Fibroblast of lung (primary cell): ENCODE data around the gene RAB19. TPM values are rescaled to one million over a fixed set of nuclear protein-coding genes. Genes with fewer than 3 reads are reported as not detected.

Source experiments
- DNase-seq, 2 donors: peaks; one replicate each; pipeline versions ENCODE4 v3.0.0 to v3.0.0-alpha.2; 2010; ENCODE audit warnings: low read depth in 2 of 2
- H2AFZ ChIP-seq: 2 replicates; pipeline ENCODE4 v1.5.1; 2012; ENCODE audit warnings: low read length, control low read depth, inconsistent platforms
- H3K27ac ChIP-seq: 2 replicates; pipeline ENCODE4 v1.5.1; 2011; ENCODE audit warnings: low read length, control low read depth; ENCODE audit not compliant: insufficient read depth
- H3K27me3 ChIP-seq: 2 replicates; pipeline ENCODE4 v1.5.1; 2011; ENCODE audit warnings: mild to moderate bottlenecking, low read length; ENCODE audit not compliant: control insufficient read depth, insufficient read depth
- H3K36me3 ChIP-seq: 2 replicates; pipeline ENCODE4 v1.5.1; 2011; ENCODE audit warnings: low read length; ENCODE audit not compliant: control insufficient read depth, insufficient read depth
- H3K4me1 ChIP-seq: 2 replicates; pipeline ENCODE4 v1.5.1; 2011; ENCODE audit warnings: low read length; ENCODE audit not compliant: control insufficient read depth, insufficient read depth; ENCODE audit errors: extremely low read depth
- H3K4me2 ChIP-seq: 2 replicates; pipeline ENCODE4 v1.5.1; 2011; ENCODE audit warnings: low read length, control low read depth; ENCODE audit not compliant: insufficient read depth; ENCODE audit errors: extremely low read depth
- H3K4me3 ChIP-seq, 4 experiments: fragments of 200-600 bp in 1 of 4; sonication (generic) in 1 of 4; replicated peaks in 1 of 4; 2 replicates each; pipeline ENCODE4 v1.5.1; 2011 to 2016; ENCODE audit warnings: low read length in 4 of 4, low read depth in 3 of 4, mild to moderate bottlenecking in 3 of 4, control low read depth in 2 of 4, inconsistent platforms in 1 of 4, mixed read lengths in 1 of 4; ENCODE audit not compliant: insufficient read depth in 1 of 4; ENCODE audit errors: control extremely low read depth in 1 of 4
- H3K79me2 ChIP-seq: 2 replicates; pipeline ENCODE4 v1.5.1; 2012; ENCODE audit warnings: mild to moderate bottlenecking, low read length, inconsistent platforms; ENCODE audit not compliant: control insufficient read depth, insufficient read depth
- H3K9ac ChIP-seq: 2 replicates; pipeline ENCODE4 v1.5.1; 2011; ENCODE audit warnings: mild to moderate bottlenecking, low read length, control low read depth; ENCODE audit not compliant: insufficient read depth
- H3K9me3 ChIP-seq: 2 replicates; pipeline ENCODE4 v1.5.1; 2012; ENCODE audit warnings: low read depth, low read length; ENCODE audit not compliant: control insufficient read depth, insufficient read depth
- H4K20me1 ChIP-seq: 2 replicates; pipeline ENCODE4 v1.5.1; 2011; ENCODE audit warnings: low read length; ENCODE audit not compliant: control insufficient read depth, insufficient read depth; ENCODE audit errors: extremely low read depth
- EZH2 ChIP-seq: IDR thresholded peaks from 2 replicates; pipeline ENCODE4 v1.5.1; 2012; ENCODE audit warnings: low read length, control low read depth, mild to moderate bottlenecking; ENCODE audit errors: missing control alignments
- polyA plus RNA-seq, 2 donors: library from polyadenylated mRNA; depleted of rRNA in 1 of 2; stranded (reverse) in 1 of 2; unstranded in 1 of 2; fragments of >200 nt; gene quantifications; 2 replicates each; pipeline ENCODE4 v1.2.1, GENCODE V29; 2011 to 2012; ENCODE audit warnings: missing spikeins in 1 of 2
- total RNA-seq: library from RNA; depleted of rRNA; stranded (reverse); fragments of >200 nt; gene quantifications from 2 replicates; pipeline ENCODE4 v1.2.1, GENCODE V29; 2014
- TF ChIP-seq, protein P1 (sequence below), 2 donors: IDR thresholded peaks in 1 of 2; conservative IDR thresholded peaks in 1 of 2; 1 replicate in 1 of 2; 2 replicates in 1 of 2; pipeline ENCODE4 v1.5.1; 2011 to 2012; ENCODE audit warnings: low read length in 2 of 2, control low read depth in 1 of 2, inconsistent platforms in 1 of 2, low read depth in 1 of 2, mild to moderate bottlenecking in 1 of 2

RAB19 gene
- total and polyA plus RNA-seq, 2 donors (not counting 1 experiment from before 2014, with no cell fraction given), result not detected

DNA sequence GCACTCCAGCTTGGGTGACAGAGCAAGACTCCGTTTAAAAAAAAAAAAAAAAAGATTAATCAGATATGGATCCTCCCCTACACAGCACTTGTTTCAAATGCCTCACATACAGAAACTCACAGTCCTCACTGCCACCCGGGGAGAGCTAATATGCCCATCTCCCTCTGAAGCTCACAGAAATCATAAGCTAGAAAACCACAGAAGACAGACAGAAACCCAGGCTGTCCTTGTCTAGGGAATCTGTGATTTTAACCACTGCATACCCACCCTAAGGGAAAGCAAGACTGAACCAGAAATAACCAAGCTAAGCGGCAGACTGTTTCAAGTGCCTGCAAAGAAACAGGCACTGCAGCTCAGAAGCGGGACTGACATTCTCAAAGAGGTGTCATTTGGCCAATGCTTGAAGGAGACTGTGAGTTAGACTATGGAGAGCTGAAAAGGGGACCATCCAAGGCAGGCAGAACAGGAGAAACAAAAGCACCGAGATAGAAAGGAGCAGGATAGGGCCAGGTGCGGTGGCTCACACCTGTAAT is 43.1 kb upstream of the RAB19 start:
- Histone ChIP-seq H3K4me3 (no peak overlapping the region), H3K9ac (no peak overlapping the region), H4K20me1 (no peaks in the 10 kb centered on the region), H2AFZ (no peak overlapping the region), H3K4me1 (no peaks in the 10 kb centered on the region), H3K27ac (no peak overlapping the region), H3K4me2 (no peak overlapping the region), H3K27me3 (no peaks in the 10 kb centered on the region), H3K9me3 (no peaks in the 10 kb centered on the region), H3K79me2 (no peaks in the 10 kb centered on the region), H3K36me3 (no peaks in the 10 kb centered on the region)
- no peak for DNase-seq
- no peak for TF ChIP-seq EZH2
- TF ChIP-seq, protein P1, sequence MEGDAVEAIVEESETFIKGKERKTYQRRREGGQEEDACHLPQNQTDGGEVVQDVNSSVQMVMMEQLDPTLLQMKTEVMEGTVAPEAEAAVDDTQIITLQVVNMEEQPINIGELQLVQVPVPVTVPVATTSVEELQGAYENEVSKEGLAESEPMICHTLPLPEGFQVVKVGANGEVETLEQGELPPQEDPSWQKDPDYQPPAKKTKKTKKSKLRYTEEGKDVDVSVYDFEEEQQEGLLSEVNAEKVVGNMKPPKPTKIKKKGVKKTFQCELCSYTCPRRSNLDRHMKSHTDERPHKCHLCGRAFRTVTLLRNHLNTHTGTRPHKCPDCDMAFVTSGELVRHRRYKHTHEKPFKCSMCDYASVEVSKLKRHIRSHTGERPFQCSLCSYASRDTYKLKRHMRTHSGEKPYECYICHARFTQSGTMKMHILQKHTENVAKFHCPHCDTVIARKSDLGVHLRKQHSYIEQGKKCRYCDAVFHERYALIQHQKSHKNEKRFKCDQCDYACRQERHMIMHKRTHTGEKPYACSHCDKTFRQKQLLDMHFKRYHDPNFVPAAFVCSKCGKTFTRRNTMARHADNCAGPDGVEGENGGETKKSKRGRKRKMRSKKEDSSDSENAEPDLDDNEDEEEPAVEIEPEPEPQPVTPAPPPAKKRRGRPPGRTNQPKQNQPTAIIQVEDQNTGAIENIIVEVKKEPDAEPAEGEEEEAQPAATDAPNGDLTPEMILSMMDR (conservative IDR thresholded peaks at IDR 0.05 in 1 of 2, IDR thresholded peaks at IDR 0.05 in 1 of 2; ENCODE audit: low read depth in 1 of 2, low read length in 2 of 2), result no peak

DNA sequence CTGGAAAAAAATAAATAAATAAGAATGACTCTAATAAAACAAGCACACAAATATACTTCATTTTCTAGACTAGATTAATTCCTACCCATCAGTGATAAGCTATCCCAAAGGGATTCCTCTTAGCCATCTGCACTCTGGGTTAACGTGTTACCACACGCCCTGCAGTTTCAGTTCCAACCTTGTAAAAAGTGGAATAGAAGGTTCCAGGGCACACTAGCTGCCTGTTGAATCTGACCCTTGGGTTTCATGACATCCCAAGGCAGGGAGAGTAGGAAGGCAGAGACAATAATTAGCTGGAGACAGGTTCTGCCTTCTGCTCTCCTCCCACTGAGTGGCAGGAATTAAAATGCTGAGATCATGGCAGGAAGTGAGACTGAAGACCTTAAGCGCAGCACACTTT is 39.0 kb upstream of the RAB19 start:
- H3K4me1 ChIP-seq, result no peaks in the 10 kb centered on the region
- DNase-seq, result no peak
- H3K9ac ChIP-seq, result no peak overlapping the region
- no peak overlapping the region for H3K27ac ChIP-seq
- H3K79me2 ChIP-seq, result no peaks in the 10 kb centered on the region
- H3K4me3 ChIP-seq, result no peak overlapping the region
- no peak overlapping the region for H3K4me2 ChIP-seq
- H3K9me3 ChIP-seq, result no peaks in the 10 kb centered on the region
- no peaks in the 10 kb centered on the region for H4K20me1 ChIP-seq
- H3K27me3 ChIP-seq, result no peaks in the 10 kb centered on the region
- TF ChIP-seq EZH2, result no peak
- TF ChIP-seq, protein P1 (conservative IDR thresholded peaks at IDR 0.05 in 1 of 2, IDR thresholded peaks at IDR 0.05 in 1 of 2; ENCODE audit: low read depth in 1 of 2, low read length in 2 of 2), result no peak
- no peak overlapping the region for H2AFZ ChIP-seq
- peaks cover 2% of the 10 kb centered on the region for H3K36me3 ChIP-seq

DNA sequence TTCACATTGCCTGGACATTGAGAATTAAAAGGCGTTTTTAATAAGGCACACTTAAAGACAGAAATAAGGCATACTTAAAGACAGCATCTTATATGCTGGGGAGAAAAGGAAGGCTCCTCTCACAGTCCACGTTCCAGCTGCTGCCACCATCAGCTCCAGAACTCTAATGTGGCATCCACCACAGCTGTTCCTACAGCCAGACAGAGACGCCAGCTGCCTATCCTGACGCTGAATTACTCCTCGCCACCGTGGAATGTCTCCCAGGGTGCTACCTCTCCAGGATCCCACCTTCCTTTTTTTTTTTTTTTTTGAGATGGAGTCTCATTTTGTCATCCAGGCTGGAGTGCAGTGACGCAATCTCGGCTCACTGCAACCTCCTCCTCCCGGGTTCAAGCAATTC is 36.3 kb upstream of the RAB19 start:
- no peak overlapping the region for H3K4me2 ChIP-seq
- TF ChIP-seq, protein P1 (conservative IDR thresholded peaks at IDR 0.05 in 1 of 2, IDR thresholded peaks at IDR 0.05 in 1 of 2; ENCODE audit: low read depth in 1 of 2, low read length in 2 of 2), result no peak
- TF ChIP-seq EZH2, result no peak
- no peaks in the 10 kb centered on the region for H3K79me2 ChIP-seq
- peaks cover 2% of the 10 kb centered on the region for H3K36me3 ChIP-seq
- no peak overlapping the region for H2AFZ ChIP-seq
- H3K9ac ChIP-seq, result no peak overlapping the region
- no peaks in the 10 kb centered on the region for H3K9me3 ChIP-seq
- no peak overlapping the region for H3K27ac ChIP-seq
- H3K4me1 ChIP-seq, result no peaks in the 10 kb centered on the region
- no peaks in the 10 kb centered on the region for H4K20me1 ChIP-seq
- no peaks in the 10 kb centered on the region for H3K27me3 ChIP-seq
- DNase-seq, result no peak
- no peak overlapping the region for H3K4me3 ChIP-seq
